HL-60 (cell line): ENCODE measurements around the gene CDH22.

Source experiments
- DNase-seq, 2 experiments: peaks; one replicate each; pipeline ENCODE4 v3.0.0-alpha.2; 2010 to 2020; ENCODE audit warnings: low read depth in 1 of 2, low spot score in 1 of 2
- H3K27ac ChIP-seq: fragments of 250-450 bp; sonication (Bioruptor Pico); replicated peaks from 2 replicates; pipeline ENCODE4 v1.5.1; 2020; ENCODE audit warnings: mild to moderate bottlenecking, moderate library complexity
- H3K27me3 ChIP-seq: fragments of 250-450 bp; sonication (Bioruptor Pico); 2 replicates; pipeline ENCODE4 v1.5.1; 2021; ENCODE audit warnings: mild to moderate bottlenecking, moderate library complexity; ENCODE audit not compliant: insufficient read depth, poor library complexity, severe bottlenecking
- H3K4me3 ChIP-seq: replicated peaks from 2 replicates; pipeline ENCODE4 v1.5.1; 2011; ENCODE audit warnings: mild to moderate bottlenecking, control low read depth, low read length; ENCODE audit not compliant: insufficient read depth
- CTCF ChIP-seq: IDR thresholded peaks from one replicate; pipeline ENCODE4 v1.5.1; 2011; ENCODE audit warnings: low read length, control low read depth, inconsistent platforms; ENCODE audit not compliant: insufficient read depth
- GABPA ChIP-seq: IDR thresholded peaks from 2 replicates; pipeline ENCODE4 v1.6.1; 2012; ENCODE audit warnings: low read depth
- POLR2AphosphoS5 ChIP-seq: IDR thresholded peaks from 2 replicates; pipeline ENCODE4 v1.6.1; 2012; ENCODE audit warnings: low read depth
- REST ChIP-seq: IDR thresholded peaks from 2 replicates; pipeline ENCODE4 v1.6.1; 2012; ENCODE audit warnings: low read depth; ENCODE audit not compliant: insufficient replicate concordance
- SPI1 ChIP-seq: IDR thresholded peaks from 2 replicates; pipeline ENCODE4 v1.6.1; 2012; ENCODE audit warnings: low read depth, mild to moderate bottlenecking, borderline replicate concordance

The CDH22 gene

GRCh38 chr20:46286382-46286781 is 21.9 kb downstream of the CDH22 start:
- DNase-seq: no peak
- TF ChIP-seq CTCF (no peak), GABPA (no peak), POLR2AphosphoS5 (no peak), REST (no peak), SPI1 (no peak)
- no peaks in the 10 kb centered on the region for H3K27me3 ChIP-seq
- H3K4me3 ChIP-seq: no peak overlapping the region
- H3K27ac ChIP-seq: no peak overlapping the region

GRCh38 chr20:46285740-46286139 is 22.6 kb downstream of the CDH22 start:
- no peak for DNase-seq
- Histone ChIP-seq H3K27me3 (no peaks in the 10 kb centered on the region), H3K4me3 (no peak overlapping the region), H3K27ac (no peak overlapping the region)
- TF ChIP-seq SPI1: no peak
- no peak for TF ChIP-seq GABPA
- no peak for TF ChIP-seq REST
- no peak for TF ChIP-seq CTCF
- TF ChIP-seq POLR2AphosphoS5: no peak

- no peak overlapping the region for H3K4me3 ChIP-seq
- no peak for DNase-seq
- TF ChIP-seq REST: no peak
- no peak for TF ChIP-seq CTCF
- TF ChIP-seq SPI1: no peak
- no peak for TF ChIP-seq POLR2AphosphoS5
- no peak for TF ChIP-seq GABPA
- H3K27ac ChIP-seq: no peak overlapping the region
- H3K27me3 ChIP-seq: no peaks in the 10 kb centered on the region
These were observed 23.2 kb downstream of the CDH22 start for GRCh38 chr20:46285072-46285471.
